SK-N-SH treated with all-trans-retinoic acid at 6 μM for 48 hours (cell line): ENCODE data around the gene FCAR.
"Not testable (repeated sequence)": the region's sequence is repeated elsewhere in the genome, so short reads cannot be mapped to it uniquely, and the experiment has no call there.

Experiments used
- ATAC-seq: fragments of 200-7000 bp; cut with Tn5 transposase; 3 replicates; pipeline ENCODE4 v1.9.1; 2020; ENCODE audit warnings: mild to moderate bottlenecking, moderate library complexity
- ARNTL ChIP-seq: fragments of 450-650 bp; formaldehyde crosslinking; IDR thresholded peaks from 2 replicates; pipeline ENCODE4 v1.5.0; 2020; ENCODE audit warnings: low read depth, mild to moderate bottlenecking, moderate library complexity, borderline replicate concordance
- BACH2 ChIP-seq: fragments of 250-450 bp; sonication (Bioruptor Pico); IDR thresholded peaks from 2 replicates; pipeline ENCODE4 v1.9.0; 2021; ENCODE audit warnings: mild to moderate bottlenecking, borderline replicate concordance
- CSRNP3 ChIP-seq: fragments of 250-450 bp; sonication (Bioruptor Pico); IDR thresholded peaks from 2 replicates; pipeline ENCODE4 v1.5.1; 2021; ENCODE audit warnings: mild to moderate bottlenecking, moderate library complexity
- ESRRG ChIP-seq: fragments of 250-450 bp; sonication (Bioruptor Pico); IDR thresholded peaks from 2 replicates; pipeline ENCODE4 v1.6.1; 2021; ENCODE audit warnings: mild to moderate bottlenecking
- GLIS3 ChIP-seq: fragments of 250-450 bp; sonication (Bioruptor Pico); IDR thresholded peaks from 2 replicates; pipeline ENCODE4 v1.5.0; 2020; ENCODE audit warnings: mild to moderate bottlenecking, moderate library complexity
- OSR1 ChIP-seq: fragments of 250-450 bp; sonication (Bioruptor Pico); IDR thresholded peaks from 2 replicates; pipeline ENCODE4 v1.8.0; 2022; ENCODE audit warnings: moderate library complexity, mild to moderate bottlenecking, inconsistent platforms
- POU6F1 ChIP-seq: fragments of 250-450 bp; sonication (Bioruptor Pico); IDR thresholded peaks from 2 replicates; pipeline ENCODE4 v1.8.0; 2021; ENCODE audit warnings: low read depth, mild to moderate bottlenecking, moderate library complexity, borderline replicate concordance
- PPARA ChIP-seq: fragments of 250-450 bp; sonication (Bioruptor Pico); IDR thresholded peaks from 2 replicates; pipeline ENCODE4 v1.5.0; 2020; ENCODE audit warnings: mild to moderate bottlenecking, borderline replicate concordance
- RARB ChIP-seq: fragments of 250-450 bp; sonication (Bioruptor Pico); IDR thresholded peaks from 2 replicates; pipeline ENCODE4 v1.8.0; 2021; ENCODE audit warnings: mild to moderate bottlenecking, moderate library complexity
- SNAI2 ChIP-seq: fragments of 250-450 bp; sonication (Bioruptor Pico); IDR thresholded peaks from 2 replicates; pipeline ENCODE4 v1.5.0; 2020; ENCODE audit warnings: mild to moderate bottlenecking, moderate library complexity
- TCF4 ChIP-seq: fragments of 250-450 bp; sonication (Bioruptor Pico); IDR thresholded peaks from 2 replicates; pipeline ENCODE4 v1.8.0; 2021; ENCODE audit warnings: mild to moderate bottlenecking, moderate library complexity, borderline replicate concordance
- ZNF70 ChIP-seq: fragments of 450-650 bp; formaldehyde crosslinking; IDR thresholded peaks from 2 replicates; pipeline ENCODE4 v1.5.0; 2020; ENCODE audit warnings: mild to moderate bottlenecking, moderate library complexity
- ZNF8 ChIP-seq: fragments of 450-650 bp; formaldehyde crosslinking; IDR thresholded peaks from 2 replicates; pipeline ENCODE4 v1.5.0; 2020; ENCODE audit warnings: mild to moderate bottlenecking, moderate library complexity
- TF ChIP-seq, protein P1 (sequence below): fragments of 250-450 bp; sonication (Bioruptor Pico); IDR thresholded peaks from 2 replicates; pipeline ENCODE4 v1.5.0; 2020; ENCODE audit warnings: mild to moderate bottlenecking, moderate library complexity

The FCAR gene

GRCh38 chr19:54873990-54874389, at the start of gene FCAR:
Gene FCAR, plus strand, starts transcription at chr19:54874235. Its CDS starts 55 bp downstream, at chr19:54874290.
- no peak for ATAC-seq

DNA sequence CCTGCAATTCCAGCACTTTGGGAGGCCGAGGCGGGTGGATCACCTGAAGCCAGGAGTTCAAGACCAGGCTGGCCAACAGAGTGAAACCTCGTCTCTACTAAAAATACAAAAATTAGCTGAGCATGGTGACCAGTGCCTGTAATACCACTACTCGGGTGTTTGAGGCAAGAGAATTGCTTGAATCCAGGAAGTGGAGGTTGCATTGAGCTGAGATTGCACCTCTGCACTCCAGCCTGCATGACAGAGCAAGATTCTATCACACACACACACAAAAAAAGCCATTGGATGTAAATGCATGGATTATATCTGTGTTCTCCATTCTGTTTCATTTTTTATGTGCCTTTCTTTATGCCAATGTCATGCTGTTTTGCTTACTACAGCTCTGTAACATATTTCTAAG, 49.6 kb upstream of the FCAR start:
- ATAC-seq = not testable (repeated sequence)

More at GRCh38 chr19:54873990-54874389, at the start of gene FCAR:
- TF ChIP-seq, protein P1, sequence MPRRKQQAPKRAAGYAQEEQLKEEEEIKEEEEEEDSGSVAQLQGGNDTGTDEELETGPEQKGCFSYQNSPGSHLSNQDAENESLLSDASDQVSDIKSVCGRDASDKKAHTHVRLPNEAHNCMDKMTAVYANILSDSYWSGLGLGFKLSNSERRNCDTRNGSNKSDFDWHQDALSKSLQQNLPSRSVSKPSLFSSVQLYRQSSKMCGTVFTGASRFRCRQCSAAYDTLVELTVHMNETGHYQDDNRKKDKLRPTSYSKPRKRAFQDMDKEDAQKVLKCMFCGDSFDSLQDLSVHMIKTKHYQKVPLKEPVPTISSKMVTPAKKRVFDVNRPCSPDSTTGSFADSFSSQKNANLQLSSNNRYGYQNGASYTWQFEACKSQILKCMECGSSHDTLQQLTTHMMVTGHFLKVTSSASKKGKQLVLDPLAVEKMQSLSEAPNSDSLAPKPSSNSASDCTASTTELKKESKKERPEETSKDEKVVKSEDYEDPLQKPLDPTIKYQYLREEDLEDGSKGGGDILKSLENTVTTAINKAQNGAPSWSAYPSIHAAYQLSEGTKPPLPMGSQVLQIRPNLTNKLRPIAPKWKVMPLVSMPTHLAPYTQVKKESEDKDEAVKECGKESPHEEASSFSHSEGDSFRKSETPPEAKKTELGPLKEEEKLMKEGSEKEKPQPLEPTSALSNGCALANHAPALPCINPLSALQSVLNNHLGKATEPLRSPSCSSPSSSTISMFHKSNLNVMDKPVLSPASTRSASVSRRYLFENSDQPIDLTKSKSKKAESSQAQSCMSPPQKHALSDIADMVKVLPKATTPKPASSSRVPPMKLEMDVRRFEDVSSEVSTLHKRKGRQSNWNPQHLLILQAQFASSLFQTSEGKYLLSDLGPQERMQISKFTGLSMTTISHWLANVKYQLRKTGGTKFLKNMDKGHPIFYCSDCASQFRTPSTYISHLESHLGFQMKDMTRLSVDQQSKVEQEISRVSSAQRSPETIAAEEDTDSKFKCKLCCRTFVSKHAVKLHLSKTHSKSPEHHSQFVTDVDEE (CRISPR knock-in tag) = no peak
- TF ChIP-seq ARNTL (CRISPR knock-in tag) (no peak), SNAI2 (CRISPR knock-in tag) (no peak), CSRNP3 (no peak), BACH2 (CRISPR knock-in tag) (no peak), GLIS3 (CRISPR knock-in tag) (no peak), PPARA (CRISPR knock-in tag) (no peak), RARB (no peak), OSR1 (no peak), ZNF70 (CRISPR knock-in tag) (no peak), ZNF8 (CRISPR knock-in tag) (no peak), TCF4 (CRISPR knock-in tag) (no peak)

DNA sequence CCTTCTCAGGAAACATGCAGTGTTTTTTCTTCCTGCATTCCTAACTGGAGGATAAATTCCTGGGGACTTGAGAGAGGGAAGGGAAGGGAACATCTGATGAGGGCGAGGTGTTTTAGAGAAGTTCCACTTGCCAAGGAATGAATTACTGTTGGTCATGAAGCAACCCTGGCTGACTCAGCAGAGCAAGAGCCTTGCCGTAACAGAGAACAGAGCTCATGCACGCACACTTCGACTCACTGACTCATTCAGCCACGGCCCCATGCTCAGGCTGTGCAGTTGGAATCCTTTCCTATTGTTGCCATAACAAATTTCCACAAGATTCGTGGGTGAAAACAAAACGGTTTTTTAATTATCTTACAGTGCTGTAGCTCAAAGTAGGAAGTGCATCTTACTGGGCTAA, 48.7 kb upstream of the FCAR start:
- not testable (repeated sequence) for ATAC-seq

DNA sequence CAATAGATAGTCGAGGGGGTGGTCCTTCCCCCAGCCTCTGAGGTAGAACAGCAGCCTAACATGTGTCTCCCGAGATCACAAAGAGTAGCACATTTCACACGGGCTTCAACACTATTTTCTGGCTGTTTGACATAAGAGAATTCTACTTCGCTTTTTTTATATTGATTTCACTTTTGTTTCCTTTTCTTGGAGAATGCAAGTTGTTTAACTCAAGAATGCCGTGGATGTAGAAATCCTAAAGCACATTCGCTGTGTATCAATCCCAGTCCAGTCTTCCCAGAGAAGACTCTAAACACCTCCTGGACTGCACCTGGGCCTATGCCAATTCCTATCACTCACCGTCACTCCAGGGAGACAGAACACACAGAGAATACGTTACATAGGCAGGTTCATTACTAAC, 46.0 kb upstream of the FCAR start:
- not testable (repeated sequence) for ATAC-seq

- ATAC-seq = not testable (repeated sequence)
These were observed 41.5 kb upstream of the FCAR start, which contains the start of gene KIR2DS4 for GRCh38 chr19:54832496-54832895. Gene KIR2DS4, plus strand, starts transcription at chr19:54832676.

- not testable (repeated sequence) for ATAC-seq
These were observed 38.9 kb upstream of the FCAR start for GRCh38 chr19:54835126-54835525.

GRCh38 chr19:54837522-54837921, 36.5 kb upstream of the FCAR start:
- ATAC-seq = not testable (repeated sequence)

DNA sequence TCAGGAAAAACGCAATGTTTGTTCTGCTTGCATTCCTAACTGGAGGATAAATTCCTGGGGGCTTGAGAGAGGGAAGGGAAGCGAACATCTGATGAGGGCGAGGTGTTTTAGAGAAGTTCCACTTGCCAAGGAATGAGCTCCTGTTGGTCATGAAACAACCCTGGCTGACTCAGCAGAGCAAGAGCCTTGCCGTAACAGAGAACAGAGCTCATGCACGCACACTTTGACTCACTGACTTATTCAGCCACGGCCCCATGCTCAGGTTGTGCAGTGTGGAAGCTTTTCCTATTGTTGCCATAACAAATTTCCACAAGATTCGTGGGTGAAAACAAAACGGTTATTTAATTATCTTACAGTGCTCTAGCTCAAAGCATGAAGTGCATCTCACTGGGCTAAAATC, 30.9 kb upstream of the FCAR start:
- not testable (repeated sequence) for ATAC-seq

GRCh38 chr19:54850061-54850640, 23.9 kb upstream of the FCAR start, which contains the start of gene KIR3DL2:
Gene KIR3DL2, plus strand, starts transcription at chr19:54850443. Its CDS starts 33 bp downstream, at chr19:54850476.
- ATAC-seq = not testable (repeated sequence)

- no peak for ATAC-seq
- no peak for TF ChIP-seq ESRRG
- no peak for TF ChIP-seq ZNF8 (CRISPR knock-in tag)
- no peak for TF ChIP-seq POU6F1 (CRISPR knock-in tag)
- TF ChIP-seq PPARA (CRISPR knock-in tag) = no peak
- no peak for TF ChIP-seq ZNF70 (CRISPR knock-in tag)
These were observed 23.1 kb upstream of the FCAR start for GRCh38 chr19:54850930-54851329.
